ENCODE results near the gene SFN. TPM values are rescaled to one million over a fixed set of nuclear protein-coding genes. Genes with fewer than 3 reads are reported as not detected.
"Not testable (repeated sequence)": the region's sequence is repeated elsewhere in the genome, so short reads cannot be mapped to it uniquely, and the experiment has no call there.

SFN gene
- polyA plus RNA-seq, 4 donors, result 3.3 to 137 (median 97.8) TPM

- Histone ChIP-seq H3K4me3 (ENCODE audit: low read depth in 1 of 3, low read length in 3 of 3) (peak overlapping the region; percentile 55 to 79 (median 77)), H3K27me3 (ENCODE audit: control insufficient read depth in 3 of 3, insufficient read depth in 3 of 3, low read length in 3 of 3) (no peaks in the 10 kb centered on the region), H3K36me3 (ENCODE audit: control insufficient read depth in 3 of 3, insufficient read depth in 2 of 3, low read depth in 1 of 3, low read length in 3 of 3) (no peaks in the 10 kb centered on the region), H3K9me3 (ENCODE audit: control insufficient read depth in 2 of 2, insufficient read depth in 1 of 2, low read depth in 1 of 2, low read length in 1 of 2) (no peaks in the 10 kb centered on the region), H3K4me1 (ENCODE audit: control insufficient read depth in 3 of 3, insufficient read depth in 2 of 3, low read depth in 1 of 3, low read length in 2 of 3) (peaks cover 0 to 26% (median 0%) of the 10 kb centered on the region in 3 donors), H3K27ac (ENCODE audit: low read depth in 1 of 3, low read length in 2 of 3) (peak overlapping the region; percentile 93 to 96 (median 93))
- 0 to 1% (median 0%) methylated on average over 70 to 75 of the region's 75 CpGs for WGBS, 3 donors
- DNase-seq (peak; percentile 97 to 98), FAIRE-seq (no peak)
Observed at GRCh38 chr1:26864610-26865480, 1.9 kb downstream of the SFN start.

GRCh38 chr1:26873097-26873496, 10.1 kb downstream of the SFN start:
- not testable (repeated sequence) for H3K4me1 ChIP-seq (ENCODE audit: control insufficient read depth in 3 of 3, insufficient read depth in 2 of 3, low read depth in 1 of 3, low read length in 2 of 3)
- peaks cover 0 to 28% (median 7%) of the 10 kb centered on the region in 3 donors for H3K36me3 ChIP-seq (ENCODE audit: control insufficient read depth in 3 of 3, insufficient read depth in 2 of 3, low read depth in 1 of 3, low read length in 3 of 3)

GRCh38 chr1:26874896-26875295, 11.9 kb downstream of the SFN start:
- peaks cover 4 to 46% (median 7%) of the 10 kb centered on the region in 3 donors for H3K36me3 ChIP-seq (ENCODE audit: control insufficient read depth in 3 of 3, insufficient read depth in 2 of 3, low read depth in 1 of 3, low read length in 3 of 3)
- DNase-seq (no peak), FAIRE-seq (no peak)
- no peak overlapping the region for H3K4me3 ChIP-seq (ENCODE audit: low read depth in 1 of 3, low read length in 3 of 3)
- 75 to 82% (median 81%) methylated on average over 4 of the region's 4 CpGs for WGBS, 3 donors
- H3K4me1 ChIP-seq (ENCODE audit: control insufficient read depth in 3 of 3, insufficient read depth in 2 of 3, low read depth in 1 of 3, low read length in 2 of 3), result peaks cover 0 to 7% (median 0%) of the 10 kb centered on the region in 3 donors
- H3K27ac ChIP-seq (ENCODE audit: low read depth in 1 of 3, low read length in 2 of 3), result no peak overlapping the region
- no peaks in the 10 kb centered on the region for H3K9me3 ChIP-seq (ENCODE audit: control insufficient read depth in 2 of 2, insufficient read depth in 1 of 2, low read depth in 1 of 2, low read length in 1 of 2)
- H3K27me3 ChIP-seq (ENCODE audit: control insufficient read depth in 3 of 3, insufficient read depth in 3 of 3, low read length in 3 of 3), result no peaks in the 10 kb centered on the region

More at GRCh38 chr1:26873097-26873496, 10.1 kb downstream of the SFN start:
- 75 to 85% (median 82%) methylated on average over 2 of the region's 2 CpGs for WGBS, 3 donors
- not testable (repeated sequence) for DNase-seq; H3K9me3 ChIP-seq (ENCODE audit: control insufficient read depth in 2 of 2, insufficient read depth in 1 of 2, low read depth in 1 of 2, low read length in 1 of 2); H3K27me3 ChIP-seq (ENCODE audit: control insufficient read depth in 3 of 3, insufficient read depth in 3 of 3, low read length in 3 of 3); FAIRE-seq; H3K27ac ChIP-seq (ENCODE audit: low read depth in 1 of 3, low read length in 2 of 3); H3K4me3 ChIP-seq (ENCODE audit: low read depth in 1 of 3, low read length in 3 of 3)

- H3K9me3 ChIP-seq (ENCODE audit: control insufficient read depth in 2 of 2, insufficient read depth in 1 of 2, low read depth in 1 of 2, low read length in 1 of 2), result no peaks in the 10 kb centered on the region
- DNase-seq (no peak), FAIRE-seq (no peak)
- WGBS, 3 donors, result 29 to 61% (median 41%) methylated on average over 2 of the region's 2 CpGs
- H3K4me1 ChIP-seq (ENCODE audit: control insufficient read depth in 3 of 3, insufficient read depth in 2 of 3, low read depth in 1 of 3, low read length in 2 of 3), result peaks cover 0 to 7% (median 0%) of the 10 kb centered on the region in 3 donors
- H3K4me3 ChIP-seq (ENCODE audit: low read depth in 1 of 3, low read length in 3 of 3), result no peak overlapping the region
- H3K27me3 ChIP-seq (ENCODE audit: control insufficient read depth in 3 of 3, insufficient read depth in 3 of 3, low read length in 3 of 3), result no peaks in the 10 kb centered on the region
- no peak overlapping the region for H3K27ac ChIP-seq (ENCODE audit: low read depth in 1 of 3, low read length in 2 of 3)
- peaks cover 8 to 63% (median 11%) of the 10 kb centered on the region in 3 donors for H3K36me3 ChIP-seq (ENCODE audit: control insufficient read depth in 3 of 3, insufficient read depth in 2 of 3, low read depth in 1 of 3, low read length in 3 of 3)
Observed at GRCh38 chr1:26877326-26877725, 14.4 kb downstream of the SFN start.

- WGBS, 3 donors, result 95 to 98% (median 95%) methylated on average over 4 of the region's 4 CpGs
- Histone ChIP-seq H3K27me3 (ENCODE audit: control insufficient read depth in 3 of 3, insufficient read depth in 3 of 3, low read length in 3 of 3) (no peaks in the 10 kb centered on the region), H3K36me3 (ENCODE audit: control insufficient read depth in 3 of 3, insufficient read depth in 2 of 3, low read depth in 1 of 3, low read length in 3 of 3) (peaks cover 11 to 79% (median 21%) of the 10 kb centered on the region in 3 donors), H3K9me3 (ENCODE audit: control insufficient read depth in 2 of 2, insufficient read depth in 1 of 2, low read depth in 1 of 2, low read length in 1 of 2) (no peaks in the 10 kb centered on the region), H3K4me1 (ENCODE audit: control insufficient read depth in 3 of 3, insufficient read depth in 2 of 3, low read depth in 1 of 3, low read length in 2 of 3) (peaks cover 0 to 11% (median 0%) of the 10 kb centered on the region in 3 donors), H3K27ac (ENCODE audit: low read depth in 1 of 3, low read length in 2 of 3) (no peak overlapping the region), H3K4me3 (ENCODE audit: low read depth in 1 of 3, low read length in 3 of 3) (no peak overlapping the region)
- FAIRE-seq (no peak), DNase-seq (no peak)
Observed at GRCh38 chr1:26879793-26880192, 16.8 kb downstream of the SFN start.

- peaks cover 0 to 14% (median 0%) of the 10 kb centered on the region in 3 donors for H3K4me1 ChIP-seq (ENCODE audit: control insufficient read depth in 3 of 3, insufficient read depth in 2 of 3, low read depth in 1 of 3, low read length in 2 of 3)
- DNase-seq; H3K9me3 ChIP-seq (ENCODE audit: control insufficient read depth in 2 of 2, insufficient read depth in 1 of 2, low read depth in 1 of 2, low read length in 1 of 2); H3K27ac ChIP-seq (ENCODE audit: low read depth in 1 of 3, low read length in 2 of 3); H3K4me3 ChIP-seq (ENCODE audit: low read depth in 1 of 3, low read length in 3 of 3); FAIRE-seq; H3K27me3 ChIP-seq (ENCODE audit: control insufficient read depth in 3 of 3, insufficient read depth in 3 of 3, low read length in 3 of 3): not testable (repeated sequence)
- 74 to 81% (median 79%) methylated on average over 6 of the region's 6 CpGs for WGBS, 3 donors
- H3K36me3 ChIP-seq (ENCODE audit: control insufficient read depth in 3 of 3, insufficient read depth in 2 of 3, low read depth in 1 of 3, low read length in 3 of 3), result peaks cover 15 to 83% (median 29%) of the 10 kb centered on the region in 3 donors
Observed at GRCh38 chr1:26881611-26882010, 18.7 kb downstream of the SFN start.

- H3K27me3 ChIP-seq (ENCODE audit: control insufficient read depth in 3 of 3, insufficient read depth in 3 of 3, low read length in 3 of 3), result no peaks in the 10 kb centered on the region
- peaks cover 0 to 7% (median 0%) of the 10 kb centered on the region in 3 donors for H3K4me1 ChIP-seq (ENCODE audit: control insufficient read depth in 3 of 3, insufficient read depth in 2 of 3, low read depth in 1 of 3, low read length in 2 of 3)
- H3K9me3 ChIP-seq (ENCODE audit: control insufficient read depth in 2 of 2, insufficient read depth in 1 of 2, low read depth in 1 of 2, low read length in 1 of 2), result no peaks in the 10 kb centered on the region
- H3K27ac ChIP-seq (ENCODE audit: low read depth in 1 of 3, low read length in 2 of 3), result no peak overlapping the region
- no peak overlapping the region for H3K4me3 ChIP-seq (ENCODE audit: low read depth in 1 of 3, low read length in 3 of 3)
- FAIRE-seq, result no peak
- 80 to 86% (median 85%) methylated on average over 5 of the region's 5 CpGs for WGBS, 3 donors
- peak in 1 of 2 donors; percentile 41 for DNase-seq
- H3K36me3 ChIP-seq (ENCODE audit: control insufficient read depth in 3 of 3, insufficient read depth in 2 of 3, low read depth in 1 of 3, low read length in 3 of 3), result peaks cover 15 to 78% (median 23%) of the 10 kb centered on the region in 3 donors
Observed at GRCh38 chr1:26882696-26883463, 19.9 kb downstream of the SFN start.

- DNase-seq (peak; percentile 30 to 39), FAIRE-seq (no peak)
- peaks cover 8 to 65% (median 21%) of the 10 kb centered on the region in 3 donors for H3K36me3 ChIP-seq (ENCODE audit: control insufficient read depth in 3 of 3, insufficient read depth in 2 of 3, low read depth in 1 of 3, low read length in 3 of 3)
Observed at GRCh38 chr1:26887125-26887524, 24.2 kb downstream of the SFN start.

More at GRCh38 chr1:26887125-26887524, 24.2 kb downstream of the SFN start:
- no peaks in the 10 kb centered on the region for H3K9me3 ChIP-seq (ENCODE audit: control insufficient read depth in 2 of 2, insufficient read depth in 1 of 2, low read depth in 1 of 2, low read length in 1 of 2)
- no peaks in the 10 kb centered on the region for H3K27me3 ChIP-seq (ENCODE audit: control insufficient read depth in 3 of 3, insufficient read depth in 3 of 3, low read length in 3 of 3)
- H3K27ac ChIP-seq (ENCODE audit: low read depth in 1 of 3, low read length in 2 of 3), result no peak overlapping the region
- peaks cover 0 to 30% (median 3%) of the 10 kb centered on the region in 3 donors for H3K4me1 ChIP-seq (ENCODE audit: control insufficient read depth in 3 of 3, insufficient read depth in 2 of 3, low read depth in 1 of 3, low read length in 2 of 3)
- WGBS, 3 donors, result 83 to 88% (median 87%) methylated on average over 1 of the region's 1 CpG
- H3K4me3 ChIP-seq (ENCODE audit: low read depth in 1 of 3, low read length in 3 of 3), result no peak overlapping the region
